ENCODE data around the gene TIGD1. TPM values are rescaled to one million over a fixed set of nuclear protein-coding genes. Genes with fewer than 3 reads are reported as not detected.
"Not testable (repeated sequence)": the region's sequence is repeated elsewhere in the genome, so short reads cannot be mapped to it uniquely, and the experiment has no call there.

The TIGD1 gene
- 6.7 TPM for polyA plus RNA-seq (ENCODE audit: insufficient read length)

GRCh38 chr2:232550354-232551249, at the start of gene TIGD1, which contains the start of gene EIF4E2:
Gene TIGD1 (minus strand): TSS chr2:232550557. CDS start chr2:232549882, 675 bp downstream.
Gene EIF4E2 (plus strand): TSS chr2:232550689. CDS start chr2:232550725, 36 bp downstream.
- DNase-seq, result peak; percentile 96

- no peak for DNase-seq
These were observed 47.9 kb upstream of the TIGD1 start for GRCh38 chr2:232598293-232598692.

DNA sequence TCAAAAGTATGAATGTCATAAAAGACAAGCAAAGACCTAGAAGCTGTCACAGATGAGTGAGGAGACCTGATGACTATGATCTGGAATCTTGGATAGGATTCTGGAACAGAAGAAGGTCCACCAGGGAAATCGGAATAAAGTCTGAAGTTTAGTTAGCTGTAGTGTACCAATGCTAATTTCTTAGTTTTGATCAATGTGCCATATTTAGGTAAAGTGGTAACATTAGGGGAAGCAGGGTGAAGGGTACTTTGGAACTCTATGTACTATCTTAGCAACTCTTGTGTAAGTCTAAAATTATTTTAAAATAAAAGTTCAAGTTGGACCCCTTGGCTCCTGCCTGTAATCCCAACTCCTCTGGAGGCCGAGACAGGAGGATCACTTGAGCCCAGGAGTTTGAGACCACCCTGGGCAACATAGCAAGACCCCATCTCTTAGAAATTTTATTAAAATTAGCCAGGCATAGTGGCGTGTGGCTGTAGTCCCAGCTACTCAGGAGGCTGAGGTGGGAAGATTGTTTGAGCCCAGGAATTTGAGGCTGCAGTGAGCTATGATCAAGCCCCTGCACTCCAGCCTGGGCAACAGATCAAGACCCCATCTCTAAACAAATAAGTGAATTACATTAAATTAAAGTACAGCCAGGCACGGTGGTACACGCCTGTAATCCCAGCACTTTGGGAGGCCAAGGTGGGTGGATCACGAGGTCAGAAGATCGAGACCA, 47.2 kb upstream of the TIGD1 start:
- DNase-seq, result no peak

GRCh38 chr2:232593982-232594381, 43.6 kb upstream of the TIGD1 start:
- no peak for DNase-seq

DNA sequence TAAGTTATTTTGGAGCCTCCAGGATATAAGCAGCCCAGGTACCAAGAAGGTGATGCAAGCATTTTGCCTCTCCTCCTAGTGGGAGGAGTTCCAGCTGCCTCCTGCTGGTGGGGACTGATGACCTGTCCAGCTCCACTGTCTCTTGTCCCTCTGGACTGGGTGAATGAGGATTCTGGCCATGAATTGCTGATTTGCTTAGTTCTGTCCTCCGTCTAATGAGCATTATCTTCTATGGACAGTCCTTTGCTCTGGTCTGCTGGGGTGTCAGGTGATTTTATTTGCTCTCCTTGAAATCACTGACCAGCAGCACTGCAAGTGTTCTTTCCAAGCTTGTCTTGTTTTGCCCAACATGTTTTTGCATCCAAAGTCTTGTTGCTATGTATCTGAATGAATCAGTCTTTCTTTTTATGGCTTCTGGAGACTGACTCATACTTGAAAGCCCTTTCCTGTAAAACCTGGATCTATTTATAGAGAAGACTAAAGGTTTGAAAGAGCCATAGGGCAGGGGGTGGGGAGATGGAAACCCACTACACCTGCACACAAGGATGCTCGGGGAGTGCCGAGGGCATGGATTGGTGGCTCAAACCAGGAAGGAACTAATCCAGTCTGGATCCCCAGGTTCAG, 42.5 kb upstream of the TIGD1 start:
- DNase-seq, result no peak

DNA sequence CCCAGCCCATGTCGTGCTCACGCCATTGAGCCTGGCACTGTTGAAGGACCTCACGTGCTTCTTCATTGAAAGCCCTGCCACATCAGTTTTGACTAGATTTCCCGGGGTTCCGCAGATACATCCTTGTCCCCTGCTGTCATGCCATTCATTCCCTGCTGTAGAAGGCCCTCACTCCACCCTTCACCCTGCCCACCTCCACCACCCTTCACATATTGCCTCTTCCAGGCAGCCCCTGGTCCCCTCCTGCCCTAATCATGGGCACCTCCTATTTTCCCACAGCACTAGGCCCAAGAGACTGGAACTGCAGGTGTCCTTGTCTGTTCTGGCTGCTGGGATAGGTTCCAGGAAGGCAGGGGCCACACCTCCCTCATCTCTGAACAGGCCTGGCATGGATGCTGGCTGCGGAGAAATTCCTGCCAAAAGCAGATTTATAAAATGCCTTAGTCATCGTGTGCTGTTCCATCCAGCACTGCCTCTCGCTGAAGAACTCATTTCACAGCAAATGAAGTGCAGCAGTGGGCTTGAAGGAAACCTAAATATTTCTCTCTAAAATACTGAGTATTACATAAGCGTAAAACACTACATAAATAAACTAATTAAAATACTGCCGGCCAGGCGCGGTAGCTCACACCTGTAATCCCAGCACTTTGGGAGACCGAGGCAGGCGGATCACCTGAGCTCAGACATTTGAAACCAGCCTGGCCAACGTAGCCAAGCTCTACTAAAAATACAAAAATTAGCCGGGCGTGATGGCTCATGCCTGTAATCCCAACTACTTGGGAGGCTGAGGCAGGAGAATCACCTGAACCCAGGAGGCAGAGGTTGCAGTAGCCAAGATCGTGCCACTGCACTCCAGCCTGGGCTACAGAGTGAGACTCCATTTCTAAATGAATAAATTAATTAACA, 38.6 kb upstream of the TIGD1 start:
- no peak for DNase-seq

GRCh38 chr2:232588031-232588430, 37.7 kb upstream of the TIGD1 start:
- DNase-seq, result no peak

- no peak for DNase-seq
These were observed 37.2 kb upstream of the TIGD1 start for GRCh38 chr2:232587512-232587911.

DNA sequence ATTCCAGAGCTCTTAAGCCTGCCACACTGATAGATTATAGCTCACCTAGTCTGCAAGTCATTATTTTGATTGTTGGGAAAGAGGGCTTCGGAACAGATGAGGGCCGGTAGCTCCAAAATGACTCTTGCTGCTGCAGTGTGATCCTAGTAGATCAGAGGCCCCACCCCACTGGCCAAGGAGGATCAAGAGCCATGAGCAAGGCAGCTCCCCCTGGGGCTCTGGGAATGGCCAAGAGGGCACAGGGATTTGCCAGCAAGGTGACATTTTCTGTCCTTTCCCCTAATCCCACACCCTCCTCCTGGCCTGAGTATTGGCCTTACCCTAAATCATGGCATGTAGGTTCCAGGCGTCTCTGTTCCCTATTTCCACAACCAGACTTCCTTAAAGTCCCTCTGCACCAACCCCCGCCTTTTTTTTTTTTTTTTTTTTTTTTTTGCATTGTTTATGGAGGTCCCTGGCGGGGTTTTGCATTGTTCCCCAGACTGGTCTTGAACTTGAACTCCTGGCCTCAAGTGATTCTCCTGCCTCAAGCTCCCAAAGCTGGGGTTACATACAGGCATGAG, 36.7 kb upstream of the TIGD1 start:
- DNase-seq, result no peak

- no peak for DNase-seq
These were observed 33.9 kb upstream of the TIGD1 start for GRCh38 chr2:232584238-232584637.

GRCh38 chr2:232581725-232582124, 31.4 kb upstream of the TIGD1 start:
- DNase-seq, result no peak

GRCh38 chr2:232580648-232580981, 30.3 kb upstream of the TIGD1 start:
- DNase-seq, result no peak

- no peak for DNase-seq
These were observed 28.3 kb upstream of the TIGD1 start for GRCh38 chr2:232578626-232579025.

DNA sequence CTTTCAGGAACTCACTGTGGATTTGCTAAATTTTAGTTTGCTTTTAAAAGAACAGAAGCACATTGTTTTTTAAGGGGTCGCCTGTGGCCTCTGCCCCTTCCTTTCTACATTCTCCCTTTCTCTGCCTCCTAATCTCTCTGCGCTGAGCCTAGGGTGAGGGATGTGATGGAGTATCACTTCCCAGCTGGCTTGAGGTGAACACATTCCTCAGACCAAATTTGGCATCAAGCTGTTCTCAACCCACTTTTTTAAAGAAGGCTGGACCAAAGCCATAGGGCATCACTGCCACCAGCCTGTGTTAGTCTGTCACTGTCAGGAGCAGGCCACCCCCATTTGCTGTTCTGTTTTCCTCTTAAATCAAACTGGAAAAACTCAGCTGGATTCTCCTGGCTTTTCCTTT, 27.5 kb upstream of the TIGD1 start:
- DNase-seq, result no peak

- no peak for DNase-seq
These were observed 26.6 kb upstream of the TIGD1 start for GRCh38 chr2:232576995-232577394.

- DNase-seq, result no peak
These were observed 25.0 kb upstream of the TIGD1 start for GRCh38 chr2:232575404-232575746.

DNA sequence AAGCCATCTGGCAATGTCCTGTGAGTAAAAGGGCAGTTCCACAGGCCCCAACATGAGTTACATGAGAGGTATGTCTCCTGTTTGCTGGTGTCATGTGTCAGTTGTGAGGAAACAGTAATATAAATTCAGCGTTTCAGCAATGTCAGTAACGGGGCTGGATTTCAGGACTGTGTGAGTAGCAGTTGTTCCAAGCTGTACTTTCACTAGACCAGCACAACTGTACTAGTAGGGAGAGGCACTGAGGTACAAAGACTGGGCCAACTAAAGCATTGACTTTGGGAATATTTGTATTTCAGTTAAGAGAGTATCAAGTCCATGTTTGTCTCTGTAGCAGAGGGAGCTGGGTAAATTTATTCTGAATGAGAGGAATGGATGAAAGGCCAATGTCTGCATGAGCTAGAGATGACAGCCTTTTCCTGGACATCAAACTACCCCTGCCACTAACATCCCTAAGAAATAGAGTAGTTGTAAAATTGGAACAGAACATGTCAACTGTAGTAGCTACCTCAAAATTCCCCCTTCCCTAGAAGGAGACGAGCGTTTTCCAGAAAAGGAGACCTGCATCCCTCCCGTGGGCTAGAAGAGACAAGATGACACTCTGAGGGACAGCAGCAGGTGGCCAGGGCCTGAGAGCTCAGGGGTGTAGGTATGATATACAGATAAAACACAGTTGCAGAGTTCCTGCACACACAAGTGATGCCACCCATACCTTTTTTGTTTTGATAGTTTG, 24.5 kb upstream of the TIGD1 start:
- no peak for DNase-seq

- DNase-seq, result no peak
These were observed 23.5 kb upstream of the TIGD1 start for GRCh38 chr2:232573771-232574435.

DNA sequence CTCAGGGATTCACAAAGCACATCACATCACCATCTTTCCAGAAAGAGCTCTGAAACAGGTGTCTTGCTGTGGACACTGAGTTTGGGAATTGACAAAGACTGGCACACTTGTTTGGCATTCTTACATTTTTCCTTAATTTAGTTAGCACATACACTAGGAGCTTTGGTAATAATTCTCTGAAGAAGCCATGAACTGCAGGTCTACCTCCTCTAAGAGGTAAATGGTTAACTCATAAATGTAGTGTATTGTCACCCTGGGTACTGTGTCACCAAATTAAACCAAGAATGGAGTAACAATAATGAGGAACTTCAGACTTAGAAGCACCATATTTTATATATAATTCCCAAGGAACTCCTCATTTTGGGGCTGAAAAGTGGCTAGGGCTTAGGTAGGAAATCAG, 22.7 kb upstream of the TIGD1 start:
- DNase-seq, result no peak

DNA sequence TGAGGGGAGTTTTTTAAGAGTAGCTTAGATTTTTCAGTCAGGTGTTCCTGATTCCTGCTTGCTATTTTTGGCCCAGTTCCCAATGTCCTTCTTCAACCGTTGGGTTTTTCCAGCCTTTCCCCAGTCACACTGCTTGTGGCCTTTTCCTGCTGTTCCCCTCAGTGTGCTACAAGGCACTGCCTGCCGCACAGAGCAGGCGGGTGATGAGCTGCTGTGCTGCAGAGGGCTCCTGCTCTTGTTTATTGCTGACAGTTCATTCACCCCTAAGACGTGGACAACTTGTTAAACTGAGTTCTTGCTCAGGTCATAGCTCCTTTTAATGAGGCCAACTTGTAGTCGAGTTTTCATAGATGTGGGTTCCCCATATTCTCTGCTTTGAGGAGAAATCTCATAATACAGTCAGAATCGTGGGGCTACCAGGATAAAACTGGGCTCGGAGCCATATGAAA, 20.7 kb upstream of the TIGD1 start:
- no peak for DNase-seq

DNA sequence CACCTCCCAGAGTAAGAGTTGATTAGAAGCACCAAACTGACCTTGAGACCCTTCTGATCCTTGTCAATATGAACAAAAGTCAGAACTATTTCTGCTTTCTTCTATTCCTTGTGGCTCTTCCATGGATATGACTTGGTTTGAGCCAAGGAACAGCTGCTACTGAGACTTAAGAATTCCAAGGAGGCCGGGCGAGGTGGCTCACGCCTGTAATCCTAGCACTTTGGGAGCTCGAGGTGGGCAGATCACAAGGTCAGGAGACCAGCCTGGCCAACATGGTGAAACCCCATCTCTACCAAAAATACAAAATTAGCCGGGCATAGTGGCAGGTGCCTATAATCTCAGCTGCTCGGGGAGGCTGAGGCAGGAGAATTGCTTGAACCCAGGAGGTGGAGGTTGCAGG, 20.1 kb upstream of the TIGD1 start:
- DNase-seq, result not testable (repeated sequence)
